ENCODE measurements around the gene STXBP1. TPM values are rescaled to one million over a fixed set of nuclear protein-coding genes. Genes with fewer than 3 reads are reported as not detected.

STXBP1 gene
- total and polyA plus RNA-seq, 2 donors (not counting 1 experiment from before 2014, with no cell fraction given), result 25.6 to 36.0 TPM

DNA sequence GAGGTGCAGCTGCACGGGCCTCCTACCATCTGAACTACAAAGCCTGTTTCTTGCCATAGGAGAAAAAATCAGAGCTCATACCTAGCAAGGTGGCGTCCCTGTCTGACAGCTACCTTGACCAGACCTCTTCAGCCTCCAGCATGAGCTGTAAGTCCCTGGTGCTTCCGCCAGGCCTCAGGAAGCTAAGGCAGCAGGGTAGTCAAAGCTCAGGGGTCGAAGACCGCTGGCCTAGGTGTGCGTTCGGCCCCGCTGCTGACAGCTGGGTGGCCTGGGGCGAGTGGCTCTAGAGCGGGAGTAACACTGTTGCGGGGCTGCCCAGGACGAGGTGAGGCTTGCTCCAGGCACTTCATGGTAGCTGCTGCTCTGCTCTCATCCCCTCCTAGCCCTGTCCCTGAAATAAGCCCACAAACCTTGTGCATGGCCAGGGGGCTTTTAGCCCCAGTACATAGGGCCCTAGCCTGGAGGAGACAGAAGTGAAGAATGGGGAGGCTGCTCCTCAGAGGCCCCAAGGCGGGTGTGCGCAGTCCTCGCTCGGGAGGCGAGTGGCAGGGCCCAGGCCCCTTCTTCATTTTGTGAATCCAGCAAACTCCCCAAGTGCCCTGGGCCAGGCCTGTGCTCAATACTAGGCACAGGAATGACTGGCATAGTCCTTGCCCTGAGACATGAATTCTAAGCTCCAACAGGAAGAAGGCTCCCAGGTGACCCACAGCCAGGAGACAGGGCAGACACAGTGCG is 117.6 kb downstream of the STXBP1 start:
- Histone ChIP-seq H3K9me3 (ENCODE audit: control insufficient read depth, insufficient read depth, low read depth, low read length) (no peaks in the 10 kb centered on the region), H3K79me2 (ENCODE audit: control insufficient read depth, insufficient read depth, low read length) (no peaks in the 10 kb centered on the region), H4K20me1 (ENCODE audit: control insufficient read depth, extremely low read depth, insufficient read depth, low read length) (no peaks in the 10 kb centered on the region), H3K27ac (ENCODE audit: insufficient read depth, low read length) (no peak overlapping the region), H3K9ac (ENCODE audit: insufficient read depth, low read length) (no peak overlapping the region), H3K36me3 (ENCODE audit: control insufficient read depth, insufficient read depth, low read length) (peaks cover 3% of the 10 kb centered on the region), H3K4me1 (ENCODE audit: control insufficient read depth, extremely low read depth, insufficient read depth, low read length) (peaks cover 5% of the 10 kb centered on the region), H3K4me2 (ENCODE audit: extremely low read depth, insufficient read depth, low read length) (no peak overlapping the region), H3K27me3 (ENCODE audit: control insufficient read depth, insufficient read depth, low read length) (no peaks in the 10 kb centered on the region), H2AFZ (ENCODE audit: low read length) (no peak overlapping the region), H3K4me3 (replicated peaks in 1 of 4; ENCODE audit: control extremely low read depth in 1 of 4, insufficient read depth in 1 of 4, low read depth in 3 of 4, low read length in 4 of 4) (no peak overlapping the region)
- DNase-seq (ENCODE audit: low read depth in 2 of 2), result no peak
- TF ChIP-seq EZH2 (IDR thresholded peaks at IDR 0.05; ENCODE audit: low read length, missing control alignments) (no peak), CTCF (conservative IDR thresholded peaks at IDR 0.05 in 1 of 2, IDR thresholded peaks at IDR 0.05 in 1 of 2; ENCODE audit: low read depth in 1 of 2, low read length in 2 of 2) (no peak)

DNA sequence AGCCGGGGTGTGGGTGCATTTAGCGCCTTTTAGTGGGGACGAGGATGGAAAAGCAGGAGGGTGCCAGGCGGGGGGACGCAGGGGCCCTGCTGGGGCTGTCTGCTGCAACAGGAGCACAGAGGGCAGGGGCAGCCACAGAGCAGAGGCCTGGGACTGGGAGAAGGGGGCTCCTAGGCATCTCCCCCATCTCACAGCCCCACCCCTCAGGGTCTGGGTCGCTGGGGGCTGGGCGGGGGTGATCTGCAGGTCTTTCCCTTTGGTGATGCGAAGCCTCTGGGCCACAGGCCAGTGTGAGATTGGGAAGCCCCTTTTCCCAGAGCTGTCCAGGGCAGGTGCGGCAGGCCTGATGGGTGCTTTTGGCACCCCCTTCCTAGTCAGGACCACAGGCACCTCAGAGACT is 118.2 kb downstream of the STXBP1 start:
- peaks cover 5% of the 10 kb centered on the region for H3K4me1 ChIP-seq (ENCODE audit: control insufficient read depth, extremely low read depth, insufficient read depth, low read length)
- no peak overlapping the region for H3K4me3 ChIP-seq (replicated peaks in 1 of 4; ENCODE audit: control extremely low read depth in 1 of 4, insufficient read depth in 1 of 4, low read depth in 3 of 4, low read length in 4 of 4)
- no peak overlapping the region for H2AFZ ChIP-seq (ENCODE audit: low read length)
- H3K4me2 ChIP-seq (ENCODE audit: extremely low read depth, insufficient read depth, low read length), result no peak overlapping the region
- H3K36me3 ChIP-seq (ENCODE audit: control insufficient read depth, insufficient read depth, low read length), result peaks cover 3% of the 10 kb centered on the region
- no peaks in the 10 kb centered on the region for H4K20me1 ChIP-seq (ENCODE audit: control insufficient read depth, extremely low read depth, insufficient read depth, low read length)
- no peaks in the 10 kb centered on the region for H3K9me3 ChIP-seq (ENCODE audit: control insufficient read depth, insufficient read depth, low read depth, low read length)
- no peak overlapping the region for H3K27ac ChIP-seq (ENCODE audit: insufficient read depth, low read length)
- no peaks in the 10 kb centered on the region for H3K27me3 ChIP-seq (ENCODE audit: control insufficient read depth, insufficient read depth, low read length)
- TF ChIP-seq EZH2 (IDR thresholded peaks at IDR 0.05; ENCODE audit: low read length, missing control alignments), result no peak
- TF ChIP-seq CTCF (conservative IDR thresholded peaks at IDR 0.05 in 1 of 2, IDR thresholded peaks at IDR 0.05 in 1 of 2; ENCODE audit: low read depth in 1 of 2, low read length in 2 of 2), result no peak
- H3K79me2 ChIP-seq (ENCODE audit: control insufficient read depth, insufficient read depth, low read length), result no peaks in the 10 kb centered on the region
- no peak overlapping the region for H3K9ac ChIP-seq (ENCODE audit: insufficient read depth, low read length)
- no peak for DNase-seq (ENCODE audit: low read depth in 2 of 2)

GRCh38 chr9:127730799-127731410 is 118.8 kb downstream of the STXBP1 start:
- H3K9me3 ChIP-seq (ENCODE audit: control insufficient read depth, insufficient read depth, low read depth, low read length), result no peaks in the 10 kb centered on the region
- no peak overlapping the region for H3K4me2 ChIP-seq (ENCODE audit: extremely low read depth, insufficient read depth, low read length)
- H3K9ac ChIP-seq (ENCODE audit: insufficient read depth, low read length), result no peak overlapping the region
- H3K4me3 ChIP-seq (replicated peaks in 1 of 4; ENCODE audit: control extremely low read depth in 1 of 4, insufficient read depth in 1 of 4, low read depth in 3 of 4, low read length in 4 of 4), result no peak overlapping the region
- H3K36me3 ChIP-seq (ENCODE audit: control insufficient read depth, insufficient read depth, low read length), result peaks cover 3% of the 10 kb centered on the region
- TF ChIP-seq CTCF (conservative IDR thresholded peaks at IDR 0.05 in 1 of 2, IDR thresholded peaks at IDR 0.05 in 1 of 2; ENCODE audit: low read depth in 1 of 2, low read length in 2 of 2), result no peak
- H4K20me1 ChIP-seq (ENCODE audit: control insufficient read depth, extremely low read depth, insufficient read depth, low read length), result no peaks in the 10 kb centered on the region
- no peak overlapping the region for H3K27ac ChIP-seq (ENCODE audit: insufficient read depth, low read length)
- no peak for DNase-seq (ENCODE audit: low read depth in 2 of 2)
- H3K4me1 ChIP-seq (ENCODE audit: control insufficient read depth, extremely low read depth, insufficient read depth, low read length), result peaks cover 9% of the 10 kb centered on the region
- no peaks in the 10 kb centered on the region for H3K79me2 ChIP-seq (ENCODE audit: control insufficient read depth, insufficient read depth, low read length)
- H2AFZ ChIP-seq (ENCODE audit: low read length), result no peak overlapping the region
- H3K27me3 ChIP-seq (ENCODE audit: control insufficient read depth, insufficient read depth, low read length), result no peaks in the 10 kb centered on the region

All from fibroblast of lung (primary cell).